K562 (cell line): ENCODE measurements around the gene TGFBR3L. TPM values are rescaled to one million over a fixed set of nuclear protein-coding genes. Genes with fewer than 3 reads are reported as not detected.

Experiments
- CBFA2T3 ChIP-seq: fragments of 450-650 bp; IDR thresholded peaks from 2 replicates; pipeline ENCODE4 v1.6.1; 2017
- FOXJ2 ChIP-seq: fragments of 200-800 bp; sonication (Bioruptor generic); IDR thresholded peaks from 2 replicates; pipeline ENCODE4 v1.6.1; 2016; ENCODE audit warnings: missing genetic modification characterization, missing compliant biosample characterization
- GTF2B ChIP-seq: IDR thresholded peaks from 2 replicates; pipeline ENCODE4 v1.6.1; 2011; ENCODE audit not compliant: insufficient read length; ENCODE audit errors: extremely low read depth
- GTF2F1 ChIP-seq: IDR thresholded peaks from 2 replicates; pipeline ENCODE4 v1.6.1; 2011; ENCODE audit warnings: low read depth, low read length, improper control_type of control experiment
- HOXB6 ChIP-seq: fragments of 250-450 bp; sonication (Bioruptor Pico); IDR thresholded peaks from 2 replicates; pipeline ENCODE4 v1.5.1; 2022; ENCODE audit warnings: mild to moderate bottlenecking, borderline replicate concordance
- KAT7 ChIP-seq: sonication (generic); formaldehyde crosslinking; IDR thresholded peaks from 2 replicates; pipeline ENCODE4 v1.8.0; 2022; ENCODE audit warnings: missing genetic modification reagents, mild to moderate bottlenecking, borderline replicate concordance
- MXI1 ChIP-seq: IDR thresholded peaks from 2 replicates; pipeline ENCODE4 v1.6.1; 2011; ENCODE audit warnings: low read depth, mild to moderate bottlenecking, improper control_type of control experiment, low read length
- POU5F1 ChIP-seq: fragments of 150-350 bp; IDR thresholded peaks from 2 replicates; pipeline ENCODE4 v1.6.1; 2014; ENCODE audit warnings: borderline replicate concordance, low read length, low read depth, mild to moderate bottlenecking; ENCODE audit not compliant: partially characterized antibody
- REST ChIP-seq, 2 experiments: fragments of 450-650 bp; formaldehyde crosslinking in 1 of 2; IDR thresholded peaks; 2 replicates each; pipeline versions ENCODE4 v1.4.0 to v1.6.1; 2014 to 2020; ENCODE audit warnings: mild to moderate bottlenecking in 2 of 2, borderline replicate concordance in 1 of 2, low read depth in 1 of 2
- SIN3B ChIP-seq: fragments of 450-650 bp; IDR thresholded peaks from 2 replicates; pipeline ENCODE4 v1.6.1; 2017; ENCODE audit warnings: low read depth, mild to moderate bottlenecking, moderate library complexity
- SRSF3 ChIP-seq: fragments of 200-400 bp; formaldehyde crosslinking; IDR thresholded peaks from 2 replicates; pipeline ENCODE4 v1.6.1; 2016; ENCODE audit warnings: mild to moderate bottlenecking, low read length, moderate library complexity; ENCODE audit not compliant: insufficient read depth
- STAT5B ChIP-seq: fragments of 250-450 bp; sonication (Bioruptor Pico); IDR thresholded peaks from 2 replicates; pipeline ENCODE4 v1.8.0; 2021; ENCODE audit warnings: mild to moderate bottlenecking, inconsistent platforms
- STAT6 ChIP-seq: sonication (generic); formaldehyde crosslinking; IDR thresholded peaks from 2 replicates; pipeline ENCODE4 v1.8.1; 2023; ENCODE audit warnings: mild to moderate bottlenecking, missing genetic modification reagents
- THRB ChIP-seq: fragments of 450-650 bp; formaldehyde crosslinking; conservative IDR thresholded peaks from 2 replicates; pipeline ENCODE4 v1.4.0; 2022; ENCODE audit warnings: mild to moderate bottlenecking, missing genetic modification characterization
- ZKSCAN3 ChIP-seq: fragments of 250-450 bp; sonication (Bioruptor Pico); IDR thresholded peaks from 2 replicates; pipeline ENCODE4 v1.4.0; 2020
- polyA plus RNA-seq, 8 experiments: library from polyadenylated mRNA; depleted of rRNA in 4 of 8; stranded (reverse) in 5 of 8; unstranded in 3 of 8; fragments of >200 nt; fragmentation: Nextera tagmentation in 2 of 8; fragmentation: Illumina TruSeq in 1 of 8; extraction: Ambion mirVana in 2 of 8; extraction: Trizol in 1 of 8; gene quantifications; 2 replicates each; pipeline versions ENCODE4 v1.2.1 to v1.2.3, GENCODE V29; 2011 to 2014; ENCODE audit warnings: inconsistent platforms in 1 of 8, missing spikeins in 1 of 8
- total RNA-seq, 7 experiments: library from RNA; depleted of rRNA in 6 of 7; stranded (reverse); fragments of >200 nt in 6 of 7; fragmentation: Illumina TruSeq in 2 of 7; extraction: Trizol in 2 of 7; gene quantifications; 2 replicates each; pipeline versions ENCODE4 v1.2.1 to v1.2.3, GENCODE V29; 2011 to 2021; ENCODE audit warnings: low replicate concordance in 1 of 7

Gene TGFBR3L
- total and polyA plus RNA-seq, 9 of the 15 experiments (the other 6 are each of a cell fraction or from before 2014, with no cell fraction given) = not detected

GRCh38 chr19:7925171-7925851, 10.7 kb downstream of the TGFBR3L start (continued):
- TF ChIP-seq THRB (no peak), ZKSCAN3 (CRISPR knock-in tag) (no peak), GTF2B (no peak), STAT6 (CRISPR knock-in tag) (no peak), SIN3B (no peak), KAT7 (CRISPR knock-in tag) (no peak; the same call in 1 of the 2 replicates), REST (IDR thresholded peaks at IDR 0.05; ENCODE audit: borderline replicate concordance) (peak; percentile 70), REST (CRISPR knock-in tag; IDR thresholded peaks at IDR 0.05; ENCODE audit: low read depth) (0 out of 2 replicates have a peak, but pooled peaks have one; percentile 55), SRSF3 (no peak), POU5F1 (no peak), STAT5B (CRISPR knock-in tag) (no peak), FOXJ2 (tag) (no peak), CBFA2T3 (no peak), MXI1 (0 out of 2 replicates have a peak, but pooled peaks have one; percentile 23), GTF2F1 (no peak), HOXB6 (CRISPR knock-in tag) (no peak)
